Kidney glomerular epithelial cell (primary cell): ENCODE results near the gene DEGS2.
"Not testable (repeated sequence)": the region's sequence is repeated elsewhere in the genome, so short reads cannot be mapped to it uniquely, and the experiment has no call there.

Experiments used
- DNase-seq: peaks from one replicate; lab custom pipeline; 2025; lab: John Stamatoyannopoulos, UW

DEGS2 gene

GRCh38 chr14:100178691-100179090 is 19.2 kb upstream of the DEGS2 start:
- no peak for DNase-seq

GRCh38 chr14:100176811-100177327 is 17.4 kb upstream of the DEGS2 start:
- no peak for DNase-seq

- no peak for DNase-seq
Measured at GRCh38 chr14:100173353-100173752, 13.9 kb upstream of the DEGS2 start.

GRCh38 chr14:100172811-100173210 is 13.4 kb upstream of the DEGS2 start:
- DNase-seq: no peak

GRCh38 chr14:100170880-100171279 is 11.4 kb upstream of the DEGS2 start:
- no peak for DNase-seq

GRCh38 chr14:100168506-100168905 is 9.1 kb upstream of the DEGS2 start:
- no peak for DNase-seq

GRCh38 chr14:100165831-100166440 is 6.5 kb upstream of the DEGS2 start:
- no peak for DNase-seq

- DNase-seq: no peak
Measured at GRCh38 chr14:100165376-100165775, 5.9 kb upstream of the DEGS2 start.

GRCh38 chr14:100160534-100160916 is 1.1 kb upstream of the DEGS2 start:
- no peak for DNase-seq

GRCh38 chr14:100159865-100160533 is 554 bp upstream of the DEGS2 start:
- no peak for DNase-seq

- no peak for DNase-seq
Measured at GRCh38 chr14:100158566-100159093, 815 bp downstream of the DEGS2 start.

GRCh38 chr14:100157548-100158232 is 1.8 kb downstream of the DEGS2 start:
- DNase-seq: not testable (repeated sequence)

GRCh38 chr14:100156776-100157175 is 2.7 kb downstream of the DEGS2 start:
- no peak for DNase-seq

- DNase-seq: peak; percentile 25
Measured at GRCh38 chr14:100155756-100156616, 3.5 kb downstream of the DEGS2 start.

- DNase-seq: no peak
Measured at GRCh38 chr14:100155049-100155621, 4.3 kb downstream of the DEGS2 start.

GRCh38 chr14:100153560-100153959 is 5.9 kb downstream of the DEGS2 start:
- no peak for DNase-seq

GRCh38 chr14:100152091-100152490 is 7.4 kb downstream of the DEGS2 start:
- no peak for DNase-seq

GRCh38 chr14:100150932-100151587 is 8.4 kb downstream of the DEGS2 start:
- no peak for DNase-seq

GRCh38 chr14:100149851-100150611 is 9.4 kb downstream of the DEGS2 start:
- DNase-seq: no peak
